WTC11 (cell line): ENCODE measurements around the gene C4BPB.

Source experiments
- ATF1 ChIP-seq: sonication (generic); formaldehyde crosslinking; IDR thresholded peaks from 2 replicates; pipeline ENCODE4 v1.8.1; 2023; ENCODE audit warnings: mild to moderate bottlenecking, moderate library complexity, missing genetic modification reagents
- ESRRA ChIP-seq: sonication (generic); formaldehyde crosslinking; IDR thresholded peaks from 2 replicates; pipeline ENCODE4 v1.8.1; 2022; ENCODE audit warnings: mild to moderate bottlenecking, missing genetic modification reagents, borderline replicate concordance
- NR3C1 ChIP-seq: sonication (generic); formaldehyde crosslinking; conservative IDR thresholded peaks from 2 replicates; pipeline ENCODE4 v1.8.1; 2023; ENCODE audit warnings: low read depth, mild to moderate bottlenecking, missing genetic modification reagents
- SMAD4 ChIP-seq: sonication (generic); formaldehyde crosslinking; IDR thresholded peaks from 2 replicates; pipeline ENCODE4 v1.8.0; 2022; ENCODE audit warnings: mild to moderate bottlenecking, missing genetic modification reagents
- TCF7 ChIP-seq: sonication (generic); formaldehyde crosslinking; IDR thresholded peaks from 2 replicates; pipeline ENCODE4 v1.8.0; 2022; ENCODE audit warnings: mild to moderate bottlenecking, low read depth, missing genetic modification reagents, moderate library complexity
- ZBTB21 ChIP-seq: sonication (generic); formaldehyde crosslinking; IDR thresholded peaks from 2 replicates; pipeline ENCODE4 v1.8.1; 2023; ENCODE audit warnings: mild to moderate bottlenecking, missing genetic modification reagents, borderline replicate concordance
- ZNF219 ChIP-seq: sonication (generic); formaldehyde crosslinking; IDR thresholded peaks from 2 replicates; pipeline ENCODE4 v1.8.0; 2023; ENCODE audit warnings: missing genetic modification reagents, mild to moderate bottlenecking, borderline replicate concordance
- TF ChIP-seq, protein P1 (sequence below): sonication (generic); formaldehyde crosslinking; IDR thresholded peaks from 2 replicates; pipeline ENCODE4 v1.8.0; 2022; ENCODE audit warnings: mild to moderate bottlenecking, missing genetic modification reagents
- TF ChIP-seq, protein P2 (sequence below): fragments of 200-600 bp; IDR thresholded peaks from 2 replicates; pipeline ENCODE4 v1.8.0; 2022; ENCODE audit warnings: antibody characterized with exemption
- TF ChIP-seq, protein P3 (sequence below): sonication (generic); formaldehyde crosslinking; conservative IDR thresholded peaks from 2 replicates; pipeline ENCODE4 v1.8.1; 2022; ENCODE audit warnings: mild to moderate bottlenecking, missing genetic modification reagents
- TF ChIP-seq, protein P4 (sequence below): sonication (generic); formaldehyde crosslinking; IDR thresholded peaks from 2 replicates; pipeline ENCODE4 v1.8.1; 2023; ENCODE audit warnings: mild to moderate bottlenecking, missing genetic modification reagents
- TF ChIP-seq, protein P5 (sequence below): sonication (generic); formaldehyde crosslinking; IDR thresholded peaks from 2 replicates; pipeline ENCODE4 v1.8.0; 2023; ENCODE audit warnings: mild to moderate bottlenecking, missing genetic modification reagents
- TF ChIP-seq, protein P6 (sequence below): sonication (generic); formaldehyde crosslinking; IDR thresholded peaks from 2 replicates; pipeline ENCODE4 v1.8.1; 2023; ENCODE audit warnings: mild to moderate bottlenecking, missing genetic modification reagents, moderate library complexity
- TF ChIP-seq, protein P7 (sequence below): fragments of 250-450 bp; sonication (Bioruptor Pico); IDR thresholded peaks from 2 replicates; pipeline ENCODE4 v2.1.2; 2022; ENCODE audit warnings: mild to moderate bottlenecking, moderate library complexity

DNA sequence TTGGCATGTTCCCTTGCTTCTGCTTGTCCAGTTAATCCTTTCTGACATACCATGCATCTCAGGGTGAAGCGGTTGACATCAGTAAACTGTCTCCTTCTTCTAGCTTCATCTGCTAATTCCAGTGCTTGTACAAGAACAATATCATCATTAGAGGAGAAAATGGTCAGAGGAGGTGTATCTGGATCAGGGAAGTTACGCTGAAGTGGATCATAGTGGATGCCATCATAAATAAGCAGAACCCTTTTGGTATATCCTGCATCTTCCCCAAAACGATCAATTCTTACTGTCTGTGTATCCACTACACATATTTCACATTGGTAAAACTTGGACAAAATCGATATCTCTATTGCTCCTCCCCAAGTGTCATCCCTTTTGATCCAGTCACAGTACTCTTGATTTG, 39.6 kb upstream of the C4BPB start:
- no peak for TF ChIP-seq ATF1
- TF ChIP-seq, protein P1, sequence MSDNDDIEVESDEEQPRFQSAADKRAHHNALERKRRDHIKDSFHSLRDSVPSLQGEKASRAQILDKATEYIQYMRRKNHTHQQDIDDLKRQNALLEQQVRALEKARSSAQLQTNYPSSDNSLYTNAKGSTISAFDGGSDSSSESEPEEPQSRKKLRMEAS = no peak
- TF ChIP-seq, protein P2, sequence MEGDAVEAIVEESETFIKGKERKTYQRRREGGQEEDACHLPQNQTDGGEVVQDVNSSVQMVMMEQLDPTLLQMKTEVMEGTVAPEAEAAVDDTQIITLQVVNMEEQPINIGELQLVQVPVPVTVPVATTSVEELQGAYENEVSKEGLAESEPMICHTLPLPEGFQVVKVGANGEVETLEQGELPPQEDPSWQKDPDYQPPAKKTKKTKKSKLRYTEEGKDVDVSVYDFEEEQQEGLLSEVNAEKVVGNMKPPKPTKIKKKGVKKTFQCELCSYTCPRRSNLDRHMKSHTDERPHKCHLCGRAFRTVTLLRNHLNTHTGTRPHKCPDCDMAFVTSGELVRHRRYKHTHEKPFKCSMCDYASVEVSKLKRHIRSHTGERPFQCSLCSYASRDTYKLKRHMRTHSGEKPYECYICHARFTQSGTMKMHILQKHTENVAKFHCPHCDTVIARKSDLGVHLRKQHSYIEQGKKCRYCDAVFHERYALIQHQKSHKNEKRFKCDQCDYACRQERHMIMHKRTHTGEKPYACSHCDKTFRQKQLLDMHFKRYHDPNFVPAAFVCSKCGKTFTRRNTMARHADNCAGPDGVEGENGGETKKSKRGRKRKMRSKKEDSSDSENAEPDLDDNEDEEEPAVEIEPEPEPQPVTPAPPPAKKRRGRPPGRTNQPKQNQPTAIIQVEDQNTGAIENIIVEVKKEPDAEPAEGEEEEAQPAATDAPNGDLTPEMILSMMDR = no peak
- TF ChIP-seq NR3C1 (CRISPR knock-in tag) = no peak
- TF ChIP-seq, protein P3, sequence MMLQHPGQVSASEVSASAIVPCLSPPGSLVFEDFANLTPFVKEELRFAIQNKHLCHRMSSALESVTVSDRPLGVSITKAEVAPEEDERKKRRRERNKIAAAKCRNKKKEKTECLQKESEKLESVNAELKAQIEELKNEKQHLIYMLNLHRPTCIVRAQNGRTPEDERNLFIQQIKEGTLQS = no peak
- TF ChIP-seq, protein P4, sequence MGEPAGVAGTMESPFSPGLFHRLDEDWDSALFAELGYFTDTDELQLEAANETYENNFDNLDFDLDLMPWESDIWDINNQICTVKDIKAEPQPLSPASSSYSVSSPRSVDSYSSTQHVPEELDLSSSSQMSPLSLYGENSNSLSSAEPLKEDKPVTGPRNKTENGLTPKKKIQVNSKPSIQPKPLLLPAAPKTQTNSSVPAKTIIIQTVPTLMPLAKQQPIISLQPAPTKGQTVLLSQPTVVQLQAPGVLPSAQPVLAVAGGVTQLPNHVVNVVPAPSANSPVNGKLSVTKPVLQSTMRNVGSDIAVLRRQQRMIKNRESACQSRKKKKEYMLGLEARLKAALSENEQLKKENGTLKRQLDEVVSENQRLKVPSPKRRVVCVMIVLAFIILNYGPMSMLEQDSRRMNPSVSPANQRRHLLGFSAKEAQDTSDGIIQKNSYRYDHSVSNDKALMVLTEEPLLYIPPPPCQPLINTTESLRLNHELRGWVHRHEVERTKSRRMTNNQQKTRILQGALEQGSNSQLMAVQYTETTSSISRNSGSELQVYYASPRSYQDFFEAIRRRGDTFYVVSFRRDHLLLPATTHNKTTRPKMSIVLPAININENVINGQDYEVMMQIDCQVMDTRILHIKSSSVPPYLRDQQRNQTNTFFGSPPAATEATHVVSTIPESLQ (CRISPR knock-in tag) = no peak
- TF ChIP-seq, protein P5, sequence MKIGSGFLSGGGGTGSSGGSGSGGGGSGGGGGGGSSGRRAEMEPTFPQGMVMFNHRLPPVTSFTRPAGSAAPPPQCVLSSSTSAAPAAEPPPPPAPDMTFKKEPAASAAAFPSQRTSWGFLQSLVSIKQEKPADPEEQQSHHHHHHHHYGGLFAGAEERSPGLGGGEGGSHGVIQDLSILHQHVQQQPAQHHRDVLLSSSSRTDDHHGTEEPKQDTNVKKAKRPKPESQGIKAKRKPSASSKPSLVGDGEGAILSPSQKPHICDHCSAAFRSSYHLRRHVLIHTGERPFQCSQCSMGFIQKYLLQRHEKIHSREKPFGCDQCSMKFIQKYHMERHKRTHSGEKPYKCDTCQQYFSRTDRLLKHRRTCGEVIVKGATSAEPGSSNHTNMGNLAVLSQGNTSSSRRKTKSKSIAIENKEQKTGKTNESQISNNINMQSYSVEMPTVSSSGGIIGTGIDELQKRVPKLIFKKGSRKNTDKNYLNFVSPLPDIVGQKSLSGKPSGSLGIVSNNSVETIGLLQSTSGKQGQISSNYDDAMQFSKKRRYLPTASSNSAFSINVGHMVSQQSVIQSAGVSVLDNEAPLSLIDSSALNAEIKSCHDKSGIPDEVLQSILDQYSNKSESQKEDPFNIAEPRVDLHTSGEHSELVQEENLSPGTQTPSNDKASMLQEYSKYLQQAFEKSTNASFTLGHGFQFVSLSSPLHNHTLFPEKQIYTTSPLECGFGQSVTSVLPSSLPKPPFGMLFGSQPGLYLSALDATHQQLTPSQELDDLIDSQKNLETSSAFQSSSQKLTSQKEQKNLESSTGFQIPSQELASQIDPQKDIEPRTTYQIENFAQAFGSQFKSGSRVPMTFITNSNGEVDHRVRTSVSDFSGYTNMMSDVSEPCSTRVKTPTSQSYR (CRISPR knock-in tag) = no peak
- TF ChIP-seq, protein P6, sequence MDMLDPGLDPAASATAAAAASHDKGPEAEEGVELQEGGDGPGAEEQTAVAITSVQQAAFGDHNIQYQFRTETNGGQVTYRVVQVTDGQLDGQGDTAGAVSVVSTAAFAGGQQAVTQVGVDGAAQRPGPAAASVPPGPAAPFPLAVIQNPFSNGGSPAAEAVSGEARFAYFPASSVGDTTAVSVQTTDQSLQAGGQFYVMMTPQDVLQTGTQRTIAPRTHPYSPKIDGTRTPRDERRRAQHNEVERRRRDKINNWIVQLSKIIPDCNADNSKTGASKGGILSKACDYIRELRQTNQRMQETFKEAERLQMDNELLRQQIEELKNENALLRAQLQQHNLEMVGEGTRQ (CRISPR knock-in tag) = no peak
- no peak for TF ChIP-seq TCF7 (CRISPR knock-in tag)
- no peak for TF ChIP-seq ESRRA (CRISPR knock-in tag)
- TF ChIP-seq ZBTB21 (CRISPR knock-in tag) = no peak
- TF ChIP-seq, protein P7, sequence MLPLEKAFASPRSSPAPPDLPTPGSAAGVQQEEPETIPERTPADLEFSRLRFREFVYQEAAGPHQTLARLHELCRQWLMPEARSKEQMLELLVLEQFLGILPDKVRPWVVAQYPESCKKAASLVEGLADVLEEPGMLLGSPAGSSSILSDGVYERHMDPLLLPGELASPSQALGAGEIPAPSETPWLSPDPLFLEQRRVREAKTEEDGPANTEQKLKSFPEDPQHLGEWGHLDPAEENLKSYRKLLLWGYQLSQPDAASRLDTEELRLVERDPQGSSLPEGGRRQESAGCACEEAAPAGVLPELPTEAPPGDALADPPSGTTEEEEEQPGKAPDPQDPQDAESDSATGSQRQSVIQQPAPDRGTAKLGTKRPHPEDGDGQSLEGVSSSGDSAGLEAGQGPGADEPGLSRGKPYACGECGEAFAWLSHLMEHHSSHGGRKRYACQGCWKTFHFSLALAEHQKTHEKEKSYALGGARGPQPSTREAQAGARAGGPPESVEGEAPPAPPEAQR (CRISPR knock-in tag) = no peak
- TF ChIP-seq SMAD4 (CRISPR knock-in tag) = no peak
- TF ChIP-seq ZNF219 = no peak
